ENCODE data around the gene PCSK4.

PCSK4 gene

DNA sequence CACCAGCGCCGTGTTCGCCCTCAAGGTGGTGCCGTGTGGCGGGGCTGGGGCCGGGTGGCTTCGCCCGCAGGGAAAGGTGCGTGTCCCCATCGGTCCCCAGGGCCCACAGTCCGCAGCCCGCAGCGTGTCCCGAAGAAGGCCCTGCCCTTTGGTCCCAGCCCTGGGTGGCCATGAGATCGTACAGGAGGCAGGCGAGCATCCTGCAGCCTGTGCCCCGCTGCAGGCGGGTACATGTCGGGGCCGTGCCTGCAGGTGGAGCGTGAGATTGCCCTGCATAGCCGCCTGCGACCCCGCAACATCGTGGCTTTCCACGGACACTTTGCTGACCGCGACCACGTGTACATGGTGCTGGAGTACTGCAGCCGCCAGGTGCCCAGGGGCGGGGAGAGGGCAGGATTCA, 35.2 kb upstream of the PCSK4 start:
- no peaks in the 10 kb centered on the region for H3F3A ChIP-seq (ENCODE audit: control insufficient read depth, insufficient read depth)
- no peak for TF ChIP-seq CTCF (IDR thresholded peaks at IDR 0.05; ENCODE audit: low read depth, low read length, poor library complexity, severe bottlenecking)
- no peaks in the 10 kb centered on the region for H3K9me3 ChIP-seq (ENCODE audit: control insufficient read depth, insufficient read depth, low read length)

DNA sequence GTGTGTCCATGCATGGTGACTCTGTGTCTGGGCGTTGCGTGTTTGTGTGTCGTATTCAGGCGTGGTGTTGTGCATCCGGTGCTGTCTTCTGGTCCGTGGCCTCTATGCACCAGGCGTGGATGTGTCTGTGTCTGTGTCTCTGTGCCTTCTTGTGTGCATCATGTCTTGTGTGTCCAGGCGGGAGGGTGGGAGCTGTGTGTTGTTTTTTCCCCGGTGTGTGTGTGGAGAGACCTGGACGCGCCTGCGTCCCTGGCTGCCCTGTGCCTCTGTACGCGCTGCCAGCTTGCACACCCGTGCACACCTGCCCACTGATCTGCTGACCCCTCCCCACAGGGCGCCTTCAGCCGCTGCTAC, 34.8 kb upstream of the PCSK4 start:
- Histone ChIP-seq H3K36me3 (ENCODE audit: control insufficient read depth, low read length) (no peaks in the 10 kb centered on the region), H3F3A (ENCODE audit: control insufficient read depth, insufficient read depth) (no peaks in the 10 kb centered on the region), H3K27me3 (ENCODE audit: control insufficient read depth, low read length) (no peaks in the 10 kb centered on the region), H3K9me3 (ENCODE audit: control insufficient read depth, insufficient read depth, low read length) (no peaks in the 10 kb centered on the region), H3K4me2 (ENCODE audit: low read length) (no peak overlapping the region), H3K4me3 (ENCODE audit: low read length) (no peak overlapping the region), H3K79me2 (ENCODE audit: control insufficient read depth, low read length) (no peaks in the 10 kb centered on the region), H3K9me2 (replicated peaks; ENCODE audit: control insufficient read depth, low read length) (no peaks in the 10 kb centered on the region), H4K20me1 (ENCODE audit: control insufficient read depth, insufficient read depth, low read depth, low read length) (no peaks in the 10 kb centered on the region), H3K27ac (ENCODE audit: low read depth, low read length) (no peak overlapping the region), H3K4me1 (ENCODE audit: control insufficient read depth, low read length) (no peaks in the 10 kb centered on the region)
- TF ChIP-seq CTCF (IDR thresholded peaks at IDR 0.05; ENCODE audit: low read depth, low read length, poor library complexity, severe bottlenecking) (no peak), EZH2phosphoT487 (IDR thresholded peaks at IDR 0.05; ENCODE audit: borderline replicate concordance, low read length) (no peak)

More for the DNA sequence above, 35.2 kb upstream of the PCSK4 start:
- H3K4me2 ChIP-seq (ENCODE audit: low read length), result no peak overlapping the region
- no peaks in the 10 kb centered on the region for H4K20me1 ChIP-seq (ENCODE audit: control insufficient read depth, insufficient read depth, low read depth, low read length)
- no peaks in the 10 kb centered on the region for H3K79me2 ChIP-seq (ENCODE audit: control insufficient read depth, low read length)
- H3K4me1 ChIP-seq (ENCODE audit: control insufficient read depth, low read length), result no peaks in the 10 kb centered on the region
- H3K9me2 ChIP-seq (replicated peaks; ENCODE audit: control insufficient read depth, low read length), result no peaks in the 10 kb centered on the region
- H3K27ac ChIP-seq (ENCODE audit: low read depth, low read length), result no peak overlapping the region
- no peak overlapping the region for H3K4me3 ChIP-seq (ENCODE audit: low read length)
- H3K36me3 ChIP-seq (ENCODE audit: control insufficient read depth, low read length), result no peaks in the 10 kb centered on the region
- H3K27me3 ChIP-seq (ENCODE audit: control insufficient read depth, low read length), result no peaks in the 10 kb centered on the region

DNA sequence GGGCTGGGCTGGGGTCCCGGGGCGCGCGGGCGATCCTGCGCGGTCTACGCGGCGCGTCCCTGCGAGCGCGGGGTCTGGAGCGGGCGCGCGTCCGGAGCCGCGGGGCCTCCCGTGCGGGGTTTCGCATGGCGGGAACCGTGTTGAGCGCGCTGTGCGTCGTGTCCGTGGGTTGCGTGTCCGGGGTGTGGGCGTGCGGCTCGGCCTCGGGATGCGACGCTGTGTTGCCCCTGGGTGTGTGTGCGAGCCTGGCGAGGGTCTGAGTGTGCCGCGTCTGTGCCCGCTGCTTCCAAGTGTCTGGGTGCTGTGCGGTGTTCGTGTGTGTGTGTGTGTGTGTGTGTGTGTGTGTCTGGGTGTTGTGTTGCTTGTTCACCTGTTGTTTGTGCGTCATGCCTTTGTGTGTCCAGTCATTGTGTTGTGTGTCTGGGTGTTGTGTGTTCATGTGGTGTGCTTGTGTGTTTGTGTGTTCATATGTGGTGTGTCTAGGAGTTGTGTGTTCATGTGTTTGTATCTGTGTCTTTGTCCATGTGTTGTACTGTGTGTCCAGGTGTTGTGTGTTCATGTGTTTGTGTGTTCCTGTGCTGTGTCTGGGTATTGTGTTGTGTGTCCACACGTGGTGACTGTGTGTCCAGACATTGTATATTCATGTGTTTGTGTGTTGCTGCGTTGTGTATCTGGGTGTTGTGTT, 34.3 kb upstream of the PCSK4 start:
- no peak overlapping the region for H3K4me2 ChIP-seq (ENCODE audit: low read length)
- no peaks in the 10 kb centered on the region for H3K9me2 ChIP-seq (replicated peaks; ENCODE audit: control insufficient read depth, low read length)
- no peaks in the 10 kb centered on the region for H3K4me1 ChIP-seq (ENCODE audit: control insufficient read depth, low read length)
- H3K27me3 ChIP-seq (ENCODE audit: control insufficient read depth, low read length), result no peaks in the 10 kb centered on the region
- no peak for TF ChIP-seq EZH2phosphoT487 (IDR thresholded peaks at IDR 0.05; ENCODE audit: borderline replicate concordance, low read length)
- no peak for TF ChIP-seq CTCF (IDR thresholded peaks at IDR 0.05; ENCODE audit: low read depth, low read length, poor library complexity, severe bottlenecking)
- H3K9me3 ChIP-seq (ENCODE audit: control insufficient read depth, insufficient read depth, low read length), result no peaks in the 10 kb centered on the region
- no peaks in the 10 kb centered on the region for H3K36me3 ChIP-seq (ENCODE audit: control insufficient read depth, low read length)
- H3F3A ChIP-seq (ENCODE audit: control insufficient read depth, insufficient read depth), result no peaks in the 10 kb centered on the region
- H3K79me2 ChIP-seq (ENCODE audit: control insufficient read depth, low read length), result no peaks in the 10 kb centered on the region
- H3K27ac ChIP-seq (ENCODE audit: low read depth, low read length), result no peak overlapping the region
- no peak overlapping the region for H3K4me3 ChIP-seq (ENCODE audit: low read length)
- H4K20me1 ChIP-seq (ENCODE audit: control insufficient read depth, insufficient read depth, low read depth, low read length), result no peaks in the 10 kb centered on the region

All from DOHH2 (cell line).